BLaER1 treated with 17β-estradiol and CSF1 and Interleukin-3, amounts not matched to agents 10 nM and 100 nM (cell line): ENCODE results near the gene CRIM1.

Source experiments
- H3K27ac ChIP-seq, 11 experiments: shearing (Covaris generic); formaldehyde crosslinking; 2 replicates each; pipeline ENCODE4 v1.8.1; 2022
- H3K27me3 ChIP-seq, 11 experiments: shearing (Covaris generic); formaldehyde crosslinking; 2 replicates each; pipeline ENCODE4 v1.8.1; 2022
- H3K36me3 ChIP-seq, 11 experiments: shearing (Covaris generic); formaldehyde crosslinking; 2 replicates each; pipeline ENCODE4 v1.8.1; 2022
- H3K4me1 ChIP-seq, 10 experiments: shearing (Covaris generic); formaldehyde crosslinking; 2 replicates each; pipeline ENCODE4 v1.8.1; 2022
- H3K4me2 ChIP-seq, 11 experiments: shearing (Covaris generic); formaldehyde crosslinking; 2 replicates each; pipeline ENCODE4 v1.8.1; 2022
- H3K4me3 ChIP-seq, 10 experiments: shearing (Covaris generic); formaldehyde crosslinking; 2 replicates each; pipeline ENCODE4 v1.8.1; 2022
- H3K9ac ChIP-seq, 11 experiments: shearing (Covaris generic); formaldehyde crosslinking; 2 replicates each; pipeline ENCODE4 v1.8.1; 2022
- H3K9me3 ChIP-seq, 11 experiments: shearing (Covaris generic); formaldehyde crosslinking; replicated peaks in 1 of 11; 2 replicates each; pipeline ENCODE4 v1.8.1; 2022
- H4K20me1 ChIP-seq, 11 experiments: shearing (Covaris generic); formaldehyde crosslinking; 2 replicates each; pipeline ENCODE4 v1.8.1; 2022
- Cebpa-rat ChIP-seq, 11 experiments: shearing (Covaris generic); IDR thresholded peaks; 2 replicates each; pipeline ENCODE4 v1.8.1; 2022

CRIM1 gene

GRCh38 chr2:36512705-36513104 lies 157.1 kb downstream of the CRIM1 start:
- Histone ChIP-seq H3K27me3 (no peaks in the 10 kb centered on the region), H3K4me1 (no peaks in the 10 kb centered on the region), H3K9me3 (no peaks in the 10 kb centered on the region), H3K4me3 (no peak overlapping the region), H4K20me1 (no peaks in the 10 kb centered on the region; a peak in 1 of 22 replicates), H3K4me2 (no peak overlapping the region), H3K27ac (no peak overlapping the region), H3K36me3 (peaks cover 21 to 86% (median 64%) of the 10 kb centered on the region in 11 experiments), H3K9ac (no peak overlapping the region)
- no peak for TF ChIP-seq Cebpa-rat (IDR thresholded peaks at IDR 0.05)

- H3K4me1 ChIP-seq = no peaks in the 10 kb centered on the region
- no peak overlapping the region for H3K9ac ChIP-seq
- no peak overlapping the region for H3K4me2 ChIP-seq
- peaks cover 23 to 95% (median 65%) of the 10 kb centered on the region in 11 experiments for H3K36me3 ChIP-seq
- no peak overlapping the region for H3K27ac ChIP-seq
- TF ChIP-seq Cebpa-rat (IDR thresholded peaks at IDR 0.05) = no peak
- H3K4me3 ChIP-seq = no peak overlapping the region
- no peaks in the 10 kb centered on the region for H3K9me3 ChIP-seq
- no peaks in the 10 kb centered on the region for H4K20me1 ChIP-seq
- H3K27me3 ChIP-seq = no peaks in the 10 kb centered on the region
Observed at GRCh38 chr2:36513661-36514060, 158.1 kb downstream of the CRIM1 start.

GRCh38 chr2:36515538-36515937 lies 160.0 kb downstream of the CRIM1 start:
- Histone ChIP-seq H3K4me1 (no peaks in the 10 kb centered on the region), H3K36me3 (peaks cover 40 to 96% (median 84%) of the 10 kb centered on the region in 11 experiments), H3K9ac (no peak overlapping the region), H3K4me2 (no peak overlapping the region), H3K4me3 (no peak overlapping the region), H3K27me3 (no peaks in the 10 kb centered on the region), H3K27ac (no peak overlapping the region), H4K20me1 (no peaks in the 10 kb centered on the region), H3K9me3 (no peaks in the 10 kb centered on the region)
- no peak for TF ChIP-seq Cebpa-rat (IDR thresholded peaks at IDR 0.05)

- Histone ChIP-seq H3K36me3 (peaks cover 48 to 96% (median 88%) of the 10 kb centered on the region in 11 experiments), H3K4me2 (no peak overlapping the region), H3K27me3 (no peaks in the 10 kb centered on the region)
Observed at GRCh38 chr2:36516136-36516870, 160.7 kb downstream of the CRIM1 start.

GRCh38 chr2:36520431-36520830 lies 164.9 kb downstream of the CRIM1 start:
- Histone ChIP-seq H3K4me2 (no peak overlapping the region), H3K27me3 (no peaks in the 10 kb centered on the region), H3K4me3 (no peak overlapping the region), H3K27ac (no peak overlapping the region), H3K36me3 (peaks cover 71 to 100% (median 90%) of the 10 kb centered on the region in 11 experiments), H3K4me1 (no peaks in the 10 kb centered on the region), H3K9ac (no peak overlapping the region), H4K20me1 (no peaks in the 10 kb centered on the region), H3K9me3 (no peaks in the 10 kb centered on the region)
- TF ChIP-seq Cebpa-rat (IDR thresholded peaks at IDR 0.05) = no peak

More at GRCh38 chr2:36516136-36516870, 160.7 kb downstream of the CRIM1 start:
- no peaks in the 10 kb centered on the region for H4K20me1 ChIP-seq
- H3K4me3 ChIP-seq = no peak overlapping the region
- no peaks in the 10 kb centered on the region for H3K4me1 ChIP-seq
- H3K27ac ChIP-seq = no peak overlapping the region
- H3K9ac ChIP-seq = no peak overlapping the region
- TF ChIP-seq Cebpa-rat (IDR thresholded peaks at IDR 0.05) = no peak
- no peaks in the 10 kb centered on the region for H3K9me3 ChIP-seq

- TF ChIP-seq Cebpa-rat (IDR thresholded peaks at IDR 0.05) = no peak
- Histone ChIP-seq H3K36me3 (peaks cover 56 to 96% (median 81%) of the 10 kb centered on the region in 11 experiments), H3K4me2 (no peak overlapping the region), H3K4me3 (no peak overlapping the region), H3K9me3 (no peaks in the 10 kb centered on the region), H3K9ac (no peak overlapping the region), H4K20me1 (no peaks in the 10 kb centered on the region), H3K4me1 (no peaks in the 10 kb centered on the region), H3K27ac (no peak overlapping the region), H3K27me3 (no peaks in the 10 kb centered on the region)
Observed at GRCh38 chr2:36523153-36523552, 167.6 kb downstream of the CRIM1 start.

GRCh38 chr2:36525245-36525644 lies 169.7 kb downstream of the CRIM1 start:
- peaks cover 4 to 15% (median 9%) of the 10 kb centered on the region in 10 experiments for H3K4me1 ChIP-seq
- H3K4me3 ChIP-seq = no peak overlapping the region
- peaks cover 48 to 79% (median 63%) of the 10 kb centered on the region in 11 experiments for H3K36me3 ChIP-seq
- no peak overlapping the region for H3K4me2 ChIP-seq
- H3K9ac ChIP-seq = no peak overlapping the region
- TF ChIP-seq Cebpa-rat (IDR thresholded peaks at IDR 0.05) = no peak
- no peaks in the 10 kb centered on the region for H3K27me3 ChIP-seq
- H3K9me3 ChIP-seq = no peaks in the 10 kb centered on the region
- H4K20me1 ChIP-seq = no peaks in the 10 kb centered on the region
- H3K27ac ChIP-seq = no peak overlapping the region

GRCh38 chr2:36526226-36526625 lies 170.6 kb downstream of the CRIM1 start:
- Histone ChIP-seq H3K4me1 (peaks cover 14 to 25% (median 19%) of the 10 kb centered on the region in 10 experiments), H3K4me2 (no peak overlapping the region), H3K27me3 (no peaks in the 10 kb centered on the region), H3K36me3 (peaks cover 38 to 69% (median 53%) of the 10 kb centered on the region in 11 experiments), H3K9ac (no peak overlapping the region), H3K9me3 (no peaks in the 10 kb centered on the region), H3K4me3 (no peak overlapping the region), H3K27ac (no peak overlapping the region), H4K20me1 (no peaks in the 10 kb centered on the region)
- TF ChIP-seq Cebpa-rat (IDR thresholded peaks at IDR 0.05) = no peak

GRCh38 chr2:36528274-36528673 lies 172.7 kb downstream of the CRIM1 start:
- Histone ChIP-seq H3K27ac (peak overlapping the region in 5 of 11 experiments; percentile 19 to 92 (median 86); a peak in 7 of 22 replicates), H3K9ac (no peak overlapping the region), H3K9me3 (peaks cover 0 to 12% (median 0%) of the 10 kb centered on the region in 11 experiments; a peak in 5 of 22 replicates), H4K20me1 (no peaks in the 10 kb centered on the region), H3K27me3 (no peaks in the 10 kb centered on the region), H3K36me3 (peaks cover 21 to 68% (median 43%) of the 10 kb centered on the region in 11 experiments; a peak in 21 of 22 replicates), H3K4me1 (peaks cover 23 to 37% (median 30%) of the 10 kb centered on the region in 10 experiments), H3K4me2 (no peak overlapping the region), H3K4me3 (no peak overlapping the region)
- TF ChIP-seq Cebpa-rat (IDR thresholded peaks at IDR 0.05) = no peak
